HepG2 (cell line): ENCODE data around the gene PCDHB14. TPM values are rescaled to one million over a fixed set of nuclear protein-coding genes. Genes with fewer than 3 reads are reported as not detected.
"Not testable (repeated sequence)": the region's sequence is repeated elsewhere in the genome, so short reads cannot be mapped to it uniquely, and the experiment has no call there.

ENCODE experiments used
- ATAC-seq: fragments of 200-7000 bp; cut with Tn5 transposase; 3 replicates; pipeline ENCODE4 v1.9.1; 2020; ENCODE audit warnings: mild to moderate bottlenecking, moderate library complexity
- BruUV-seq: library from RNA; stranded (reverse); fragments of 400-500 nt; replicated peaks from 2 replicates; lab custom pipeline; 2021; lab: Mats Ljungman, UMichigan
- CTCF ChIA-PET: fragments of 300-600 bp; formaldehyde crosslinking; extraction: SDS; loops from one replicate; lab custom pipeline; 2021; ENCODE audit warnings: low total read pairs, inconsistent platforms, low intra/inter-chr PET ratio; lab: Yijun Ruan, JAX
- POLR2A ChIA-PET: fragments of 350-600 bp; sonication (Branson Sonifier 250); formaldehyde crosslinking; loops from one replicate; lab custom pipeline; 2020; ENCODE audit warnings: antibody characterized with exemption, inconsistent platforms; lab: Yijun Ruan, JAX
- DNase-seq: peaks from one replicate; pipeline ENCODE4 v3.0.0-alpha.2; 2015; ENCODE audit warnings: low spot score
- FAIRE-seq: peaks from 3 replicates; lab custom pipeline; 2011; peaks lifted over from hg19 to GRCh38; lab: Jason Lieb, UNC
- H2AFZ ChIP-seq: one replicate; pipeline ENCODE4 v1.6.1; 2011; ENCODE audit warnings: low read length, inconsistent platforms
- H3K27ac ChIP-seq: fragments of 300-600 bp; 3 replicates; pipeline ENCODE4 v1.8.0; 2011; ENCODE audit warnings: mixed run types, mild to moderate bottlenecking, mixed read lengths, low read length, inconsistent platforms; ENCODE audit not compliant: insufficient read depth; ENCODE audit errors: extremely low read length
- H3K27me3 ChIP-seq, 2 experiments: fragments of 200-600 bp in 1 of 2; 2 replicates in 1 of 2; 3 replicates in 1 of 2; pipeline versions ENCODE4 v1.6.0 to v1.8.0; 2011; ENCODE audit warnings: low read length in 2 of 2, mild to moderate bottlenecking in 2 of 2, moderate library complexity in 2 of 2, inconsistent platforms in 1 of 2; ENCODE audit not compliant: insufficient read depth in 2 of 2, control insufficient read depth in 1 of 2
- H3K36me3 ChIP-seq, 2 experiments: fragments of 200-600 bp in 1 of 2; replicated peaks in 1 of 2; 2 replicates in 1 of 2; 3 replicates in 1 of 2; pipeline versions ENCODE4 v1.5.1 to v1.8.0; 2011; ENCODE audit warnings: low read length in 2 of 2, inconsistent platforms in 1 of 2; ENCODE audit not compliant: insufficient read depth in 2 of 2, control insufficient read depth in 1 of 2
- H3K4me1 ChIP-seq: 2 replicates; pipeline ENCODE4 v1.5.1; 2012; ENCODE audit warnings: low read length, inconsistent platforms; ENCODE audit not compliant: insufficient read depth
- H3K4me2 ChIP-seq: 2 replicates; pipeline ENCODE4 v1.6.0; 2011; ENCODE audit warnings: low read depth, low read length, inconsistent platforms
- H3K4me3 ChIP-seq, 3 experiments: fragments of 200-600 bp in 1 of 3; sonication (generic), shearing (Covaris generic) in 1 of 3; replicated peaks in 1 of 3; 2 replicates each; pipeline ENCODE4 v1.5.1; 2011 to 2016; ENCODE audit warnings: low read length in 3 of 3, inconsistent platforms in 2 of 3, low read depth in 2 of 3, mild to moderate bottlenecking in 2 of 3, control low read depth in 1 of 3, mixed read lengths in 1 of 3; ENCODE audit not compliant: insufficient read depth in 1 of 3
- H3K79me2 ChIP-seq: one replicate; pipeline ENCODE4 v1.6.1; 2011; ENCODE audit warnings: low read length, inconsistent platforms; ENCODE audit not compliant: insufficient read depth
- H3K9ac ChIP-seq: 2 replicates; pipeline ENCODE4 v1.6.0; 2011; ENCODE audit warnings: mild to moderate bottlenecking, low read depth, low read length, inconsistent platforms; ENCODE audit not compliant: insufficient read depth
- H3K9me3 ChIP-seq: 2 replicates; pipeline ENCODE4 v1.5.1; 2012; ENCODE audit warnings: mild to moderate bottlenecking, low read length
- H4K20me1 ChIP-seq: 2 replicates; pipeline ENCODE4 v1.6.0; 2011; ENCODE audit warnings: inconsistent platforms, mild to moderate bottlenecking, low read length, moderate library complexity; ENCODE audit not compliant: insufficient read depth
- GATAD2A ChIP-seq: IDR thresholded peaks from 2 replicates; pipeline ENCODE4 v1.6.1; 2016
- PRDM10 ChIP-seq: sonication (generic); formaldehyde crosslinking; IDR thresholded peaks from 2 replicates; pipeline ENCODE4 v1.4.0; 2020; ENCODE audit warnings: low read depth, missing genetic modification reagents
- SMC3 ChIP-seq: IDR thresholded peaks from 2 replicates; pipeline ENCODE4 v1.6.1; 2011; ENCODE audit warnings: low read length, improper control_type of control experiment
- SOX6 ChIP-seq, 2 experiments: fragments of 450-650 bp in 1 of 2; sonication (generic) in 1 of 2; formaldehyde crosslinking in 1 of 2; IDR thresholded peaks; 2 replicates each; pipeline versions ENCODE4 v1.4.0 to v1.6.1; 2017 to 2020; ENCODE audit warnings: antibody characterized with exemption in 1 of 2, mild to moderate bottlenecking in 1 of 2, missing genetic modification reagents in 1 of 2
- ZNF253 ChIP-seq: sonication (generic); formaldehyde crosslinking; IDR thresholded peaks from 2 replicates; pipeline ENCODE4 v1.8.0; 2022; ENCODE audit warnings: mild to moderate bottlenecking, missing genetic modification reagents, borderline replicate concordance
- ZNF570 ChIP-seq: sonication (generic); formaldehyde crosslinking; IDR thresholded peaks from 2 replicates; pipeline ENCODE4 v1.4.0; 2020; ENCODE audit warnings: mild to moderate bottlenecking, missing genetic modification reagents, borderline replicate concordance
- WGBS: methylation state at CpG from one replicate; pipeline ENCODE4 v1.1.6; 2017; ENCODE audit warnings: low lambda C conversion rate; 5-methylcytosine and 5-hydroxymethylcytosine counted together
- in situ Hi-C: cut with HindIII; loops from 2 replicates; pipeline ENCODE4 v1.10.0; 2017; ENCODE audit warnings: low pct_unique_long_range_greater_than_20kb; ENCODE audit not compliant: extremely low pct_ligation_motif_present
- intact Hi-C: fragments of 100-400 bp; cut with micrococcal nuclease; formaldehyde crosslinking; loops from one replicate; pipeline ENCODE4 v1.10.0; 2022; ENCODE audit not compliant: unreplicated experiment
- polyA plus RNA-seq, 8 experiments: library from polyadenylated mRNA; depleted of rRNA in 3 of 8; stranded (reverse) in 7 of 8; unstranded in 1 of 8; fragments of >200 nt; fragmentation: Illumina TruSeq in 4 of 8; extraction: Trizol in 4 of 8; gene quantifications; 2 replicates each; pipeline versions ENCODE4 v1.2.1 to v1.2.3, GENCODE V29; 2011 to 2016; ENCODE audit warnings: low read depth in 4 of 8, missing spikeins in 1 of 8, mixed read lengths in 1 of 8; ENCODE audit not compliant: insufficient read depth in 1 of 8
- total RNA-seq, 5 experiments: library from RNA; depleted of rRNA; stranded (reverse); fragments of >200 nt; fragmentation: Illumina TruSeq; extraction: Trizol; gene quantifications; 2 replicates each; pipeline ENCODE4 v1.2.3, GENCODE V29; 2016; ENCODE audit warnings: low read depth in 1 of 5
- TF ChIP-seq, protein P1 (sequence below): IDR thresholded peaks from 2 replicates; pipeline ENCODE4 v1.6.1; 2016; ENCODE audit warnings: low read depth

The PCDHB14 gene
- total and polyA plus RNA-seq, 2 of the 13 experiments (the other 11 are each of a cell fraction or from before 2014, with no cell fraction given), result 0.37 to 0.40 TPM

DNA sequence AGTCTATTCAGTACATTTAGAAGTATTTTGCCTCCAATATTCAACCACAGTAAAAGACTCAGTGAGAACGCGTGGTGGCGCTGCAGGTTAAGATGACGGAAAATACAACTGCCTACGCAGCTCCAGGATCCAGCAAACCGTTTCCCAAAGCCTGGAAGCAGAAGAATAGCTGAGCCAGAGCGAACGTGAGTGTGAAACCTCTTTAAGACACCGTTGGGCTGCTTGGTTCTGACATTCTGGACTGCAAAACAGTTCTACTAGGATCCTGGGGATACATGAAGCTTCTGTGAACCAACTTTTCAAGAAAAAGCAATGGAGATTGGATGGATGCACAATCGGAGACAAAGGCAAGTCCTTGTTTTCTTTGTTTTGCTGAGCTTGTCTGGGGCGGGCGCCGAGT, 40.9 kb upstream of the PCDHB14 start, which contains the start of gene PCDHB16 (continued):
- TF ChIP-seq, protein P1, sequence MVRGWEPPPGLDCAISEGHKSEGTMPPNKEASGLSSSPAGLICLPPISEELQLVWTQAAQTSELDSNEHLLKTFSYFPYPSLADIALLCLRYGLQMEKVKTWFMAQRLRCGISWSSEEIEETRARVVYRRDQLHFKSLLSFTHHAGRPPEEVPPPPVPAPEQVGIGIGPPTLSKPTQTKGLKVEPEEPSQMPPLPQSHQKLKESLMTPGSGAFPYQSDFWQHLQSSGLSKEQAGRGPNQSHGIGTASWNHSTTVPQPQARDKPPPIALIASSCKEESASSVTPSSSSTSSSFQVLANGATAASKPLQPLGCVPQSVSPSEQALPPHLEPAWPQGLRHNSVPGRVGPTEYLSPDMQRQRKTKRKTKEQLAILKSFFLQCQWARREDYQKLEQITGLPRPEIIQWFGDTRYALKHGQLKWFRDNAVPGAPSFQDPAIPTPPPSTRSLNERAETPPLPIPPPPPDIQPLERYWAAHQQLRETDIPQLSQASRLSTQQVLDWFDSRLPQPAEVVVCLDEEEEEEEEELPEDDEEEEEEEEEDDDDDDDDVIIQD (CRISPR knock-in tag), result 0 out of 2 replicates have a peak, but pooled peaks have one; percentile 38
- TF ChIP-seq GATAD2A (CRISPR knock-in tag), result peak; percentile 16; the same call in 1 of the 2 replicates
- TF ChIP-seq ZNF253, result no peak
- TF ChIP-seq SMC3, result peak; percentile 45; the same call in 1 of the 2 replicates
- no peak for TF ChIP-seq ZNF570 (CRISPR knock-in tag)
- TF ChIP-seq PRDM10 (CRISPR knock-in tag), result no peak
- no peak for TF ChIP-seq SOX6 (IDR thresholded peaks at IDR 0.05)
- TF ChIP-seq SOX6 (CRISPR knock-in tag; IDR thresholded peaks at IDR 0.05), result peak; percentile 12; the same call in 1 of the 2 replicates

DNA sequence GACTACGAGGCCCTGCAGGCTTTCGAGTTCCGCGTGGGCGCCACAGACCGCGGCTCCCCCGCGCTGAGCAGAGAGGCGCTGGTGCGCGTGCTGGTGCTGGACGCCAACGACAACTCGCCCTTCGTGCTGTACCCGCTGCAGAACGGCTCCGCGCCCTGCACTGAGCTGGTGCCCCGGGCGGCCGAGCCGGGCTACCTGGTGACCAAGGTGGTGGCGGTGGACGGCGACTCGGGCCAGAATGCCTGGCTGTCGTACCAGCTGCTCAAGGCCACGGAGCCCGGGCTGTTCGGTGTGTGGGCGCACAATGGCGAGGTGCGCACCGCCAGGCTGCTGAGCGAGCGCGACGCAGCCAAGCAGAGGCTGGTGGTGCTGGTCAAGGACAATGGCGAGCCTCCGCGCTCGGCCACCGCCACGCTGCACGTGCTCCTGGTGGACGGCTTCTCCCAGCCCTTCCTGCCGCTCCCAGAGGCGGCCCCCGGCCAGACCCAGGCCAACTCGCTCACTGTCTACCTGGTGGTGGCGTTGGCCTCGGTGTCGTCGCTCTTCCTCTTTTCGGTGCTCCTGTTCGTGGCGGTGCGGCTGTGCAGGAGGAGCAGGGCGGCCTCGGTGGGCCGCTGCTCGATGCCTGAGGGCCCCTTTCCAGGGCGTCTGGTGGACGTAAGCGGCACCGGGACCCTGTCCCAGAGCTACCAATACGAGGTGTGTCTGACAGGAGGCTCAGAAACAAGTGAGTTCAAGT, 38.9 kb upstream of the PCDHB14 start:
- H3K4me3 ChIP-seq, H3K4me2 ChIP-seq, H4K20me1 ChIP-seq, H3K79me2 ChIP-seq, intact Hi-C loops, H3K4me1 ChIP-seq, H3K27me3 ChIP-seq, in situ Hi-C loops, ATAC-seq, H3K27ac ChIP-seq, FAIRE-seq, BruUV-seq, DNase-seq, CTCF ChIA-PET, H2AFZ ChIP-seq, H3K9ac ChIP-seq, POLR2A ChIA-PET, H3K9me3 ChIP-seq, H3K36me3 ChIP-seq: not testable (repeated sequence)
- whole genome bisulfite sequencing, result 74% methylated on average over 17 of the region's 69 CpGs
